HL-60 (cell line): ENCODE data around the gene CBLN3.

ENCODE experiments used
- CTCF ChIP-seq: IDR thresholded peaks from one replicate; pipeline ENCODE4 v1.5.1; 2011; ENCODE audit warnings: low read length, control low read depth, inconsistent platforms; ENCODE audit not compliant: insufficient read depth
- POLR2AphosphoS5 ChIP-seq: IDR thresholded peaks from 2 replicates; pipeline ENCODE4 v1.6.1; 2012; ENCODE audit warnings: low read depth
- REST ChIP-seq: IDR thresholded peaks from 2 replicates; pipeline ENCODE4 v1.6.1; 2012; ENCODE audit warnings: low read depth; ENCODE audit not compliant: insufficient replicate concordance
- SPI1 ChIP-seq: IDR thresholded peaks from 2 replicates; pipeline ENCODE4 v1.6.1; 2012; ENCODE audit warnings: low read depth, mild to moderate bottlenecking, borderline replicate concordance

GRCh38 chr14:24414732-24415420, 14.6 kb downstream of the CBLN3 start:
- TF ChIP-seq CTCF (no peak), POLR2AphosphoS5 (no peak), REST (no peak), SPI1 (no peak)
